CD4-positive, alpha-beta memory T cell (primary cell): Measurements from ENCODE around the gene RAB1A. TPM values are rescaled to one million over a fixed set of nuclear protein-coding genes. Genes with fewer than 3 reads are reported as not detected.

Source experiments
- CTCF ChIA-PET: fragments of 350-600 bp; sonication (Branson Sonifier 250); formaldehyde crosslinking; loops from one replicate; lab custom pipeline; 2021; ENCODE audit warnings: inconsistent platforms; ENCODE audit not compliant: partially characterized antibody; lab: Charles Lee
- POLR2A ChIA-PET: fragments of 350-600 bp; sonication (Branson Sonifier 250); formaldehyde crosslinking; loops from one replicate; lab custom pipeline; 2021; ENCODE audit not compliant: partially characterized antibody; lab: Charles Lee
- DNase-seq, 5 donors: peaks; one replicate each; pipeline versions ENCODE4 v3.0.0 to v3.0.0-alpha.2; 2020 to 2022; ENCODE audit warnings: mixed read lengths in 1 of 5
- H3K27ac ChIP-seq: one replicate; pipeline ENCODE4 v1.7.0; 2013; ENCODE audit warnings: low read depth, low read length
- H3K27me3 ChIP-seq: 2 replicates; pipeline ENCODE4 v1.7.0; 2013; ENCODE audit warnings: mild to moderate bottlenecking, low read length, moderate library complexity; ENCODE audit not compliant: insufficient read depth
- H3K36me3 ChIP-seq: 2 replicates; pipeline ENCODE4 v1.7.0; 2013; ENCODE audit warnings: mild to moderate bottlenecking, low read length, moderate library complexity; ENCODE audit not compliant: insufficient read depth
- H3K4me1 ChIP-seq: 2 replicates; pipeline ENCODE4 v1.7.0; 2013; ENCODE audit warnings: mild to moderate bottlenecking, low read length, moderate library complexity; ENCODE audit not compliant: insufficient read depth
- H3K4me3 ChIP-seq, 2 donors: one replicate each; pipeline ENCODE4 v1.7.0; 2013; ENCODE audit warnings: low read length in 2 of 2, mild to moderate bottlenecking in 1 of 2
- H3K9me3 ChIP-seq, 2 donors: one replicate each; pipeline ENCODE4 v1.7.0; 2013; ENCODE audit warnings: low read length in 2 of 2, control low read depth in 1 of 2; ENCODE audit not compliant: control insufficient read depth in 1 of 2
- H3K27ac Mint-ChIP-seq, 7 donors: one replicate each; pipeline ENCODE4 v1.8.0; 2020 to 2021; ENCODE audit warnings: mixed read lengths in 7 of 7, mild to moderate bottlenecking in 6 of 7, inconsistent platforms in 3 of 7, moderate library complexity in 3 of 7
- H3K27me3 Mint-ChIP-seq, 2 donors: one replicate each; pipeline ENCODE4 v1.8.0; 2020 to 2021; ENCODE audit warnings: mixed read lengths in 2 of 2
- H3K36me3 Mint-ChIP-seq, 2 donors: one replicate each; pipeline ENCODE4 v1.8.0; 2020 to 2021; ENCODE audit warnings: mixed read lengths in 2 of 2, inconsistent platforms in 1 of 2, mild to moderate bottlenecking in 1 of 2
- H3K4me1 Mint-ChIP-seq, 4 donors: one replicate each; pipeline ENCODE4 v1.8.0; 2020 to 2021; ENCODE audit warnings: mixed read lengths in 4 of 4, mild to moderate bottlenecking in 1 of 4
- H3K4me3 Mint-ChIP-seq, 8 donors: one replicate each; pipeline ENCODE4 v1.8.0; 2020 to 2021; ENCODE audit warnings: mixed read lengths in 8 of 8, mild to moderate bottlenecking in 7 of 8, moderate library complexity in 6 of 8, inconsistent platforms in 3 of 8
- H3K9me3 Mint-ChIP-seq, 8 donors: one replicate each; pipeline ENCODE4 v1.8.0; 2020 to 2021; ENCODE audit warnings: mixed read lengths in 8 of 8, mild to moderate bottlenecking in 5 of 8, inconsistent platforms in 3 of 8, moderate library complexity in 1 of 8
- intact Hi-C: fragments of 100-400 bp; cut with micrococcal nuclease; formaldehyde crosslinking; loops from one replicate; pipeline ENCODE4 v1.15.1; 2023
- polyA plus RNA-seq, 2 donors: library from polyadenylated mRNA; unstranded; fragments of 300-500 nt; fragmentation: Illumina TruSeq; gene quantifications; one replicate each; pipeline ENCODE4 v1.2.3, GENCODE V29; 2021
- total RNA-seq, 2 experiments: library from RNA; stranded (reverse); gene quantifications; one replicate each; pipeline ENCODE4 v1.2.3, GENCODE V29; 2021

The RAB1A gene
- total and polyA plus RNA-seq, 4 experiments from 2014 or later, result 53.2 to 81.6 (median 55.9) TPM

DNA sequence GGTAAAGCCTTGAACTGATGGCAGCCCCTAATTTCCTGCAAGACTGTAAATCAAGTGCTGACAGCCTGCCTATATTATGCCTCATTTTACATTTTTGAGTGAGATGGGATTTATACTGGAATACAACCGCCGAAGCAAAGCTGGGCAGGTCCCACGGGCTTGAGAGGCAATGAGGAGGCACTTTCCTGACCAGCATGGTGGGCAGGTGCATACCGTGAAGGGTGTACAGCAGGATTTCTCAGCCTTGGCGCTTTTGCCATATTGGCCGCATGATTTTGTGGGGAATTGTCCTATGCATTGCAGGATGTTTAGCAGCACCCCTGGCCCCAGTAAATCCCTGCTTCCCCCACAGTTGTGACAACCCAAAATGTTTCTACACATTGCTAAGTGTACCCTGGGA lies 50.9 kb downstream of the RAB1A start:
- H3K4me3 Mint-ChIP-seq, result no peak overlapping the region
- intact Hi-C loops, result no loop called here
- peaks cover 3 to 11% (median 8%) of the 10 kb centered on the region in 4 donors for H3K4me1 Mint-ChIP-seq
- peaks cover 4% of the 10 kb centered on the region for H3K4me1 ChIP-seq
- H3K9me3 Mint-ChIP-seq, result peaks cover 0 to 1% (median 0%) of the 10 kb centered on the region in 8 donors
- H3K4me3 ChIP-seq, result no peak overlapping the region
- H3K36me3 Mint-ChIP-seq, result peaks cover 22 to 68% of the 10 kb centered on the region in 2 donors
- ChIA-PET CTCF (interaction anchor here (0.9 to 2.8 kb wide), 3 partner anchors 14 to 748 kb away, joined by 3 to 8 read pairs (median 3); no protein-coding TSS in a partner anchor), POLR2A (interaction anchor here (1.5 kb wide), 1 partner anchor 51 kb away, joined by 4 read pairs; the partner anchor contains the start of gene RAB1A)
- no peaks in the 10 kb centered on the region for H3K9me3 ChIP-seq
- DNase-seq, result no peak
- H3K27ac ChIP-seq, result no peak overlapping the region
- H3K27me3 Mint-ChIP-seq, result no peaks in the 10 kb centered on the region
- no peaks in the 10 kb centered on the region for H3K27me3 ChIP-seq
- H3K36me3 ChIP-seq, result peaks cover 42% of the 10 kb centered on the region
- H3K27ac Mint-ChIP-seq, result peak overlapping the region in 4 of 7 donors; percentile 24 to 70 (median 60)

DNA sequence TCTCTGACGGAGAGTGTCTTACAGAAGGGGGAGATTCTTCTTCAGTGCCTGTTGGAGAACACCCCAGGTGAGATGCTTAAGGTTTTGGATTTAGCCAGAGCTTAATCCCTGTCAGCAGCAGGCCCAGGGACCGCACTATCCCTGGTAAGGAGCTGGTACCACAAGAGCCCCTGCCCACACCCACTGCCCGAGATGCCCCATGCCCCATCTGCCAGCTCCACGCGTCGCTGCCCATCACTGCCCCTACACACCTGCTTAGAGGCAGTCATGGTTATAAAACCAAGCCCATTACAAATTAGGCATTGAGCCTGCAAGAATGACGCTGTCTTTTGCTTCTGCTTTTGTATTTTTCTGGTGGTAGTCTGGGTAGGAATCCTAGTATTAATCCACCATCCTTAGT lies 52.0 kb downstream of the RAB1A start:
- H3K9me3 ChIP-seq, result no peaks in the 10 kb centered on the region
- ChIA-PET CTCF (interaction anchor here (0.5 to 2.8 kb wide), 3 partner anchors 13 to 29 kb away, joined by 3 to 8 read pairs (median 3); no protein-coding TSS in a partner anchor), POLR2A (no interaction called here)
- Mint-ChIP-seq H3K27me3 (no peaks in the 10 kb centered on the region), H3K36me3 (peaks cover 17 to 67% of the 10 kb centered on the region in 2 donors), H3K4me3 (peak overlapping the region in 1 of 8 donors; percentile 31), H3K4me1 (peaks cover 3 to 12% (median 8%) of the 10 kb centered on the region in 4 donors), H3K9me3 (peaks cover 0 to 1% (median 0%) of the 10 kb centered on the region in 8 donors), H3K27ac (peak overlapping the region in 5 of 7 donors; percentile 4 to 76 (median 38))
- no peak overlapping the region for H3K27ac ChIP-seq
- peaks cover 4% of the 10 kb centered on the region for H3K4me1 ChIP-seq
- H3K27me3 ChIP-seq, result no peaks in the 10 kb centered on the region
- intact Hi-C loops, result no loop called here
- H3K36me3 ChIP-seq, result peaks cover 30% of the 10 kb centered on the region
- DNase-seq, result no peak
- H3K4me3 ChIP-seq, result no peak overlapping the region

DNA sequence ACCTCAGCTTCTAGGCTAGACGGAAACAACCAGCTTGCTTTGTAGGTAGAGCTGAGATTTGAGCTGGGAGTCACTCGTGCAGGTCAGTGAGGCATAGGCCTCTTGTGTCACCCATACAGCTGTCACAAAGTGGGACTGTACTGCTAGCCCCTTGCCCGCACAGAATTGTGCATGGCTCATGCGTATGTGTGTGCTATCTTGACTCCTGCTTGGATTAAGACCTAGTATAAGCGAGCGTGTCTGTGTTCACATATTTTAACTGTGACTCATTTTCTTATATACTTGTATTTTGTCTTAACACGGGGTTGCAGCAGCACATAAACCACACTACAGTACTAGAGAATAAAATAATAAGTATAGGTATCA lies 53.6 kb downstream of the RAB1A start:
- Mint-ChIP-seq H3K27ac (peak overlapping the region in 6 of 7 donors; percentile 10 to 66 (median 42)), H3K4me3 (no peak overlapping the region), H3K4me1 (peaks cover 2 to 7% (median 4%) of the 10 kb centered on the region in 4 donors), H3K9me3 (peaks cover 0 to 1% (median 0%) of the 10 kb centered on the region in 8 donors), H3K27me3 (no peaks in the 10 kb centered on the region), H3K36me3 (peaks cover 12 to 67% of the 10 kb centered on the region in 2 donors)
- Histone ChIP-seq H3K4me1 (peaks cover 4% of the 10 kb centered on the region), H3K9me3 (no peaks in the 10 kb centered on the region), H3K36me3 (peaks cover 32% of the 10 kb centered on the region), H3K4me3 (no peak overlapping the region), H3K27me3 (no peaks in the 10 kb centered on the region), H3K27ac (no peak overlapping the region)
- ChIA-PET POLR2A (no interaction called here), CTCF (interaction anchor here (0.8 to 1.0 kb wide), 2 partner anchors 11 to 20 kb away, joined by 3 to 4 read pairs; partner anchors contain the start of gene CEP68)
- intact Hi-C loops, result no loop called here
- DNase-seq, result no peak

DNA sequence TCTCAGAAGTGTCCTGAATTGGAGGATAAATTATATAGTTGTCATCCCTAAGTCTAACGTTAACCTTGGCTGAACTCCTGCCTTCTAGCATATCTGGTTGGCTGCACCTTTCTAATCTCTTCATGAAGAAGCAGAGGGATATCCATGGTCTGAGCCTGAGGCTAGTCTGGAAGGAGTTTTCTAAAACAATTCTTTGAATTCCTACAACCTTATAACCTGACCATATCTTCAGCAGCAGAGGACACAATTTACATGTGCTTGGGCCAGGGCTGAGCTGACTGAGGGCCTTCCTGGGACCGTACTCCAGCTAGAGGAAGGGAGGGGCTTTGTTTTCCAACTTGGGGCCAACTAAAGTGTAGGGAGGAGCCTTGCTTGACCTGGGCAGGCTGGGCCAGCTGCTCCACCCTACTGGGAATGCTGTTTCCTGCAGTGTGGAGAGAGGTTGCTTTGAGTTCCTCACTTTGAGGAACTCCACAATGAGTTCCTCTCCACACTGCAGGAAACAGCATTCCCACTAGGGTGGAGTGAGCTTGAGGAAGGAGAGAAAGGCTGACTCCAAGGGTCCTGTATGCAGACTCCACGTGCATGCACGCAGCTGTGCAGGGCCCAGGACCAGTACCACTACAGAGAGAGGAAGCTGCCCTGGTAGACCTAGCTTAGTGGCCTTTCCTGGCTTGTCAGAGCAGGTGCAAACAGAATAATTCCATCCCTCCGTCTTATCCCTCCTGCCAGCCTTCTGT lies 54.1 kb downstream of the RAB1A start:
- no peaks in the 10 kb centered on the region for H3K27me3 Mint-ChIP-seq
- Histone ChIP-seq H3K4me3 (no peak overlapping the region), H3K4me1 (peaks cover 4% of the 10 kb centered on the region), H3K27ac (no peak overlapping the region), H3K36me3 (peaks cover 38% of the 10 kb centered on the region), H3K27me3 (no peaks in the 10 kb centered on the region), H3K9me3 (no peaks in the 10 kb centered on the region)
- H3K36me3 Mint-ChIP-seq, result peaks cover 12 to 70% of the 10 kb centered on the region in 2 donors
- peak overlapping the region in 6 of 7 donors; percentile 17 to 70 (median 52) for H3K27ac Mint-ChIP-seq
- ChIA-PET CTCF (interaction anchor here (0.8 to 1.0 kb wide), 2 partner anchors 10 to 20 kb away, joined by 3 to 4 read pairs; partner anchors contain the start of gene CEP68), POLR2A (no interaction called here)
- intact Hi-C loops, result no loop called here
- H3K4me1 Mint-ChIP-seq, result peaks cover 0 to 7% (median 4%) of the 10 kb centered on the region in 4 donors
- H3K9me3 Mint-ChIP-seq, result peaks cover 0 to 2% (median 0%) of the 10 kb centered on the region in 8 donors
- H3K4me3 Mint-ChIP-seq, result no peak overlapping the region
- no peak for DNase-seq

DNA sequence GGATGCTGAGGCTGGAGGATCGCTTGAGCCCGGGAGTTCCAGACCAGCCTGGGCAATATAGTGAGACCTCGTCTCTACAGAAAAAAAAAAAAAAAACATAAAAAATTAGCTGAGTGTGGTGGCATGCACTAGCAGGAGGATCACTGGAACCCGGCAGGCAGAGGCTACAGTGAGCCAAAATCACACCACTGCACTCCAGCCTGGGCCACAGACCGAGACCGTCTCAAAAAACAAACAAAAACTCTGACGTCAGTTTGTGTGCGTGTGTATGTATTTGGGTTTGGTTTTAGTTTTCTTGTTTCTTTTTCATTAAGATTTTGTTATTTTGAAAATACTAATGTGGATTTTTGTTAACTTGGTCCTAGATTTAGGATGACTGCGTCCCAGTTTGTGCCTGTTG lies 54.7 kb downstream of the RAB1A start:
- ChIA-PET CTCF (interaction anchor here (2.7 kb wide), 1 partner anchor 10 kb away, joined by 11 read pairs; no protein-coding TSS in a partner anchor), POLR2A (no interaction called here)
- H3K27ac ChIP-seq, result no peak overlapping the region
- H3K36me3 Mint-ChIP-seq, result peaks cover 10 to 74% of the 10 kb centered on the region in 2 donors
- H3K4me3 ChIP-seq, result no peak overlapping the region
- H3K9me3 Mint-ChIP-seq, result peaks cover 0 to 3% (median 0%) of the 10 kb centered on the region in 8 donors
- peaks cover 2 to 11% (median 5%) of the 10 kb centered on the region in 4 donors for H3K4me1 Mint-ChIP-seq
- H3K36me3 ChIP-seq, result peaks cover 44% of the 10 kb centered on the region
- no peak for DNase-seq
- no peak overlapping the region for H3K4me3 Mint-ChIP-seq
- intact Hi-C loops, result no loop called here
- no peaks in the 10 kb centered on the region for H3K27me3 ChIP-seq
- H3K4me1 ChIP-seq, result peaks cover 4% of the 10 kb centered on the region
- H3K27ac Mint-ChIP-seq, result no peak overlapping the region
- H3K27me3 Mint-ChIP-seq, result no peaks in the 10 kb centered on the region
- no peaks in the 10 kb centered on the region for H3K9me3 ChIP-seq

DNA sequence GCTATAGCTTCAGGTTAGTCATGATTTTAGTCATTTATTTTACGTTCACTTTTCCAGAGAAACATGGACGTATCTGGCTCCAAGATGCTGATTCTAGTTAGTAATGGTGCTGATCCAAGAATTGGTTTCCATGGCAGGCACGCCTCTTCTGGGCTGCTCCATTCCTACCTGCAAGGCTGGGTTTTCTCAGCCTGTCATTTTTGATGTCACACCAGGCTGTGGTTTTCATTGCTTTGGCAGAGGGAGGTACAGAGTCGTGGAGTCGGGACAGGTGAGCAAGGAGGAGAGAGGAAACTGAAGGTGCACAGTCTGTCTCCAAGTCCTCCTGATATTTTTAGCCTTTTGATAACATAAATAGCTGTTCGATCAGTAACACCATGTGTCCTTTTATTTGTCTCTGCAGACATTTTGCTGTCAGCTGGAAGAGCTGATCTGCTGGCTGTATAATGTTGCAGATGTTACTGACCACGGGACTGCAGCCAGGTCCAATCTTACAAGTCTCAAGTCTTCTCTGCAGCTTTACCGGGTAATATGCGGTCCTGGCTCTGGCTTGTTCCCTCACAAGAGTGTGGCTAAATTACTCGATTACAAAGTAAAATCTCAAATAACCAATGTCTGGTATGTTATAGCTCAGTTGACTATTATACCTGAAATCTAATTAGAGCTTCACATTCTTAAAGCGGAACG lies 55.9 kb downstream of the RAB1A start:
- Histone ChIP-seq H3K27ac (no peak overlapping the region), H3K4me1 (peaks cover 4% of the 10 kb centered on the region), H3K4me3 (no peak overlapping the region), H3K36me3 (peaks cover 45% of the 10 kb centered on the region), H3K27me3 (no peaks in the 10 kb centered on the region), H3K9me3 (no peaks in the 10 kb centered on the region)
- ChIA-PET POLR2A (no interaction called here), CTCF (interaction anchor here (0.8 to 11.0 kb wide), 5 partner anchors 9 to 156 kb away, joined by 3 to 65 read pairs (median 4); partner anchors contain the start of gene CEP68)
- Mint-ChIP-seq H3K4me3 (no peak overlapping the region), H3K36me3 (peaks cover 9 to 73% of the 10 kb centered on the region in 2 donors), H3K9me3 (peaks cover 0 to 3% (median 0%) of the 10 kb centered on the region in 8 donors), H3K4me1 (peaks cover 2 to 11% (median 6%) of the 10 kb centered on the region in 4 donors), H3K27me3 (no peaks in the 10 kb centered on the region), H3K27ac (peak overlapping the region in 3 of 7 donors; percentile 52 to 57 (median 55))
- intact Hi-C loops, result no loop called here
- DNase-seq, result no peak
